ENCODE results near the gene SUPT20HL2.
"Not testable (repeated sequence)": the region's sequence is repeated elsewhere in the genome, so short reads cannot be mapped to it uniquely, and the experiment has no call there.

Gene SUPT20HL2

DNA sequence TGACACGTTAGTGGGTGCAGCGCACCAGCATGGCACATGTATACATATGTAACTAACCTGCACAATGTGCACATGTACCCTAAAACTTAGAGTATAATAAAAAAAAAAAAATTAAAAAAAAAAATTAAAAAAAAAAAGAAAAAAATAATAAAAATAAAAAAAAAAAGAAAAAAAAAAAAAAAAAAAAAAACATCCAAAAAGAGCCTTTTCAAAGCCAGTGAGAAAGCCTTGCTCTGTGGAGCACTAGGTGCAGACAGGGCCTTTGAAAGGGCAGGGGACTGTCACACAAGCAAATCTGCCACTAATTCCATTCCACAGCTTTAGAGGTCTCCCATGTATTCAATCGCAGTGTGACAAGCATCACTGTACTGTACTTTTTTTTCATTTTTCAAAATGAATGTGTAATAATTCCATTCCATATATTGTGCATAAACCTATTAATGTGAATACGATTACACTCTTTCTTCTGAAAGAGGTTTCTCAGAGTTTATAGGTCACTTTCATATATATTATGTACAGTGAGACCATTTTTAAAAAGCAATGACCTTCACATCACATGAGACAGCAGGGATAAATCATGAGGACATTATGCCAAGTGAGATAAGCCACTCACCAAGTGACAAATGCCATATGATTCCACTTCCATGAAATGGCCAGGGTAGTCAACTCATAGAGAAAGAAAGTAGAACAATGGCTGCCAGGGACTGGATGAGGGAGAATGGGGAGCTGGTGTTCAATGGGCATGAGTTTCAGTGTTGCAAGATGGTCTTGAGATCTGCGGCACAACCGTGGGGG, 4.1 kb downstream of the SUPT20HL2 start:
- not testable (repeated sequence) for DNase-seq (ENCODE audit: low read depth in 3 of 3, low spot score in 1 of 3)

DNA sequence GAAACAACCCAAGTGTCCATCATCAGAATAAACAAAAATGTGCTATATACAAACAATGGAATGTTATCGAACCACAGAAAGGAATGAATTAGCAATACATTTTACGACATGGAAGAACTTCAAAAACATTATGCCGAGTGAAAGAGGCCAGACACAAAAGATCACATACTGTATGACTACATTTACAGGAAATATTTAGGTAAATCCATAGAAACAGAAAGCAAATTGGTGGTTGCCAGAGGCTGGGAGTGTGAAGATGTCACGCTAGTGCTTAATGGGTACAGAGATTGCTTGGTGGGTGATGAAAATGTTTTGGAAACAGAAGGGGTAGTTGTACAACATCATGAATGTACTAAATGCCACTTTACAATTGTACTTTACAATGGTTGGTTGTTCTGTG, 5.1 kb downstream of the SUPT20HL2 start:
- DNase-seq (ENCODE audit: low read depth in 3 of 3, low spot score in 1 of 3), result not testable (repeated sequence)

DNA sequence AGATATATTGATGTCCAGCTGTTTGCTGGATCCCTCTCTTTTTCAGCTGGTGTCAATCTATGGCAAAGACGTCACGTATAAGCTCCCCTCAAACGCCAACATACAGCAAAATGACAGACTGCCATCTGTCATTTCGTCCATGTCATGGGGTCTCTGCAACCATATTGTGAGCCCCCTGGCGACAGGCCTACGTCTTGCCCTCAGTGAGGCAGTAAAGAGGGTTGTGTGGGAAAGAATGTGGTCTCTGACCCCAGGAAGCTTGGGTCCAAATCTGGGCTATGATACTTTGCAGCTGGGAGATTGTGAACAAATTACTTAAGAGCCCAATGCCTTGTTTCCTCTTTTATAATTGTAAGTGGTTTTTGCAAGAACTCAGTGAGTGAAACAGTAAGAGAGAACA, 7.4 kb downstream of the SUPT20HL2 start:
- no peak for DNase-seq (ENCODE audit: low read depth in 3 of 3, low spot score in 1 of 3)

DNA sequence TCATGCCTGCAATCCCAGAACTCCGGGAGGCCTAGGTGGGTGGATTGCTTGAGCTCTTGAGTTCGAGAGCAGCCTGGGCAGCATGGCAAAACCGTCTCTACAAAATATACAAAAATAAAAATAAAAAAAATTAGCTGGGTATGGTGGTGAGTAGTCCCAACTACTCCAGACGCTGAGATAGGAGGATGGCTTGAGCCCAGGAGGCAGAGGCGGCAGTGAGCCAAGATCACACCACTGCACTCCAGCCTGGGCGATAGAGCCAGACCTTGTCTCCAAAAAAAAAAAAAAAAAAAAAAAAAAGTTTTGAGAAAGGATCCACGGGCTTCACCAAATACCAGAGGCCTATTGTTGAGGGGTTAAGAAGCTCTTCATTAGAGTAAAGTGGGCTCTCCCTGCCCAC, 8.0 kb downstream of the SUPT20HL2 start:
- DNase-seq (ENCODE audit: low read depth in 3 of 3, low spot score in 1 of 3), result no peak

DNA sequence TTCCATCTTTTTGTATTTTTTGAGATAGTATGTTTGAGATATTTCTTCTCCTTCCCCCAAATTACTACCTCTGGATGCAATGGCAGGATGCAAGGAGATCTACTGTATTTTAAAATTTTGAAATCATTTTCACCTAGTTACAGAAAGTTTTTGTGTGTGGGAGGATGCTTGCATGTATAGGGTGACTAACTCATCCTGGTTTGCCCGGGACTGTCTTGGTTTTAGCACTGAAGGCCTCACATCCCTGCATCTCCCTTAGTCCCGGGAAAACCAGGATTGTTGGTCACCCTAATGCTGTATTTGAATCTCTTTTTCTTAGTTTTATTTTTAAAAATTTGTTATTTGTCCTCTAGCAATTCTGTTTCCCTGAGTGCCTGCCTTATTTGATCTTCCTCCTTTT, 12.1 kb downstream of the SUPT20HL2 start:
- DNase-seq (ENCODE audit: low read depth in 3 of 3, low spot score in 1 of 3), result no peak

DNA sequence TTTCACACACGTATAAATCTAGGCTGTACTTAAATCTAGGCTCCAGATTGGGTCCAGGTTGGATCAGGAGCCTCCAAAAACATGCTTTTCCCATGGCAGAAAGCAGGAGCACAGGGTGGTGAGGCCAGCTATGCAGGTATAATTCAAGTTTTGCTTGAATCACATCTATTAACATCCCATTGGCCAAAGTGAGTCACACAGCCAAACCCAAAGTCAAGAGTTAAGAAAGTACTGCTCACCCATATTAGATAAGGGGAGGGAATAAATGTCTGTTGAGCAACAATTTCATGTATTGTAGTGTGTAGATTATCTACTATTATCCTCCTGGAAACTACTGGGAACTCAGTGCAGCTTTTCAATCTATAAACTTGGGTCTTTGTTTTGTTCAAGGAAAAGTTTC, 12.8 kb downstream of the SUPT20HL2 start:
- no peak for DNase-seq (ENCODE audit: low read depth in 3 of 3, low spot score in 1 of 3)

DNA sequence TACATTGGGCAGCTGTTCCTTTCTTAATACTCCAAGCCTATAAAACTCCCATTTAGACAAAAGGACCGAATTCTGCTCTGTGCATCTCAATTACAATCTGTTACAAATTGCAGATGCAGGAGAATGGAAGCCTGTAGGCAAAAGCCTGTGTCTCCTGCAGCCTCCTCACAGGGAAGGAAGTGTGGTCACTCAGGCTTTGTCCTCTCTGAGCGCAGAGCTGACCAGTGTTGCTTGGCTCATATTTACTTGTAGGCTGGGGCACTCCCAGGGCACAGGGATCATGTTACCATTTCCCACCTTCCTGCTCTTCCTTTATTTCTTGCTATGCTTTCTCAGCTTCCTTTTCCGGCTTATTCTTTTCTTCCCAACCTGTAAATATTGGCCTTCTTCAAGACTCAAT, 15.7 kb downstream of the SUPT20HL2 start:
- no peak for DNase-seq (ENCODE audit: low read depth in 3 of 3, low spot score in 1 of 3)

DNA sequence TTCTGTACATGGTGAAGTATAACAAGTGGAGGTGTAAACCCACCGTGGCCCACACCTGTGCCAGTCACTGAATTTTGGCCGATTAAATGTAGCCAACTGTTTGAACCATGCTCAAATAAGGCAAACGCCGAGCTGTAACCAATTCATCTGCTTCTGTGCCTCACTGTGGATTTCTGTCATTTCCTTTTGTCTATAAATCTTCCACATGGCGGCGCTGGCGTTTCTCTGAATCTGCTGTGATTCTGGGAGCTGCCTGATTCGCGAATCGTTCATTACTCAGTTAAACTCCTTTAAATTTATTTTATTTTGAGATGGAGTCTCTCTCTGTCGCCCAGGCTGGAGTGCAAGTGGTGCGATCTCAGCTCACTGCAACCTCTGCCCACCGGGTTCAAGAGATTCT, 19.2 kb downstream of the SUPT20HL2 start:
- DNase-seq (ENCODE audit: low read depth in 3 of 3, low spot score in 1 of 3), result peak in 1 of 3 donors; percentile 0

DNA sequence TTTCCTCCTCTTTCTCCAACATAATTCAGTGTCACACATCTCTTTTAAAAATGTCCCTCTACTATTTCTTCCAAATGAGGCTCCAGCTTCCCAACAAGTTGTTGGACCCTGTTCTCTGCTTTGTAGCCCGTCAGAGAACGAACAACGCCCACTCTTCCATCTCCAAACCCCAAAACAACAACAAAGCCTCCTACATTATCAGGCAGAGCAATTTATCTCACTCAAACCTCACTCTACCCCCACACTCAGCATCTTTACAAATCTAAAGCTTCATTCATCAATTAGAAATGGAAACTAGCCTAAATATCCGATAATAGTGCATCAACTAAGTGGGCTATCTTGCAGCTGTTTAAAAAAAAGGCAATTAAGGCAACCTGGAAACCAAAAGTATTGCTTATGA, 20.5 kb downstream of the SUPT20HL2 start:
- no peak for DNase-seq (ENCODE audit: low read depth in 3 of 3, low spot score in 1 of 3)

DNA sequence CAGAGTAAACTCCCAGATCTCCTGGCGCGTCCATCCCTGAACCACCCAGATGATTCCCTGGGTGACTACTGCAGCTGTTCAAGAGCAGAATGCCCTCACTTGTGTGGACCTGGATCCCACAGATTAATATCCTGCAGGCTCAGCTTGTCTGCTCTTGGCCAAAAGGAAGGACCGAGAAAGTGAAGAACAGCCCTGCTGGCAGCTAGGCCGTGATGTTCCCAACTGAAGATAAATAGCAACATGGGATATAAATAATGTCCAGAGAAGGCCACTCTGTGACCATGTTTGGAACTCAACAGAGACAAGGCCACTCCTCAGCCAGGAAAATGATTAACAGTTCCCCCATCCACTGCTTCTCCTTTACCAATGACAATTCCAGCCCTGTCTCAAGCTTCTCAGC, 21.5 kb downstream of the SUPT20HL2 start:
- no peak for DNase-seq (ENCODE audit: low read depth in 3 of 3, low spot score in 1 of 3)

DNA sequence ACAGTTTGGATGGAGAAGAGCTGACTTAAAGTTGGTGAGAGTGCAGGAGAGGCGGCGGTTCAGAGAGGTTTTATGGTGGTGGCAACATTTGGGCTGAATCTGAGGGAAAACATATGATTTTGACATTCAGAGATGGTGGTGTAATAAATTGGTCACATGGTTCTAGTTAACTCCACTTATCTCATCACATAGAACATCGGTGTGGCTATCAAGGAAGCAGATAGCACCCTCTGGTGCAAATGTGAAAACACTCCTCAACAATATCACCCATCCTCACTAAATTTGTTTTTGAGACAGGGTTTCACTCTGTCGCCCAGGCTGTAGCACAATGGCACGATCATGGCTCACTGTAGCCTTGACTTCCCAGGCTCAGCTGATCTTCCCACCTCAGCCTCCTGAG, 28.8 kb downstream of the SUPT20HL2 start:
- no peak for DNase-seq (ENCODE audit: low read depth in 3 of 3, low spot score in 1 of 3)

DNA sequence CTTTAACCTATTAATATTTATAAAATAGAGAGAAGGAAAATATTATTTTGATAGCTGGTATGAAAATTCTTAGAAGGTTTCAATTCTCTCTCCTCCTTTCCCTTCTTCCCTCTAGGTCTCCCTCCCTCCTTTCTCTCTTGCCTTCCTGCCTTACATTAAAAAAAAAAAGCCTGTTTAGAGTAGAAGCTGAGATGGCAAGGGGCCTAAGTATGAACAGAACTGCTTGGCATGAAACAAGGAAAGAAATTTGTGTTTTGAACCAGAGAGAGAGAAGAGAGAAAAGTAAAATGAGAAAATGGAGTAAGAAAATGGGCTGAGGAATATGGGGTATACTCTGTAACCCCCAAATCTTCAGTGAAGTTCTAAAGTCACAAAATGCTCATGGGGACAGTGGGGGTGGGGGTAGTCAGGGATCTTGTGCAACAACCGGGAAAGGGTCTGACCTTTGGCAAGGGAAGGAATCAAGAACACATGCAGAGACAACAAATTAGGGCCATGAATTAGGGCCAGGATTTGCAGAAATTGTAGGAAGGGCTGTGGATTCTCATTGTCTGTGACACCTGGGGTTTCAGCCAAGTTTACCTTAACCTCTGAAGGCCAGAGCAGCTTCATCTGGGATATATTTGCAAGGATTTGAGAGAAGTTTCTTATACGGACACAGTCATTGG, 30.6 kb downstream of the SUPT20HL2 start:
- no peak for DNase-seq (ENCODE audit: low read depth in 3 of 3, low spot score in 1 of 3)

DNA sequence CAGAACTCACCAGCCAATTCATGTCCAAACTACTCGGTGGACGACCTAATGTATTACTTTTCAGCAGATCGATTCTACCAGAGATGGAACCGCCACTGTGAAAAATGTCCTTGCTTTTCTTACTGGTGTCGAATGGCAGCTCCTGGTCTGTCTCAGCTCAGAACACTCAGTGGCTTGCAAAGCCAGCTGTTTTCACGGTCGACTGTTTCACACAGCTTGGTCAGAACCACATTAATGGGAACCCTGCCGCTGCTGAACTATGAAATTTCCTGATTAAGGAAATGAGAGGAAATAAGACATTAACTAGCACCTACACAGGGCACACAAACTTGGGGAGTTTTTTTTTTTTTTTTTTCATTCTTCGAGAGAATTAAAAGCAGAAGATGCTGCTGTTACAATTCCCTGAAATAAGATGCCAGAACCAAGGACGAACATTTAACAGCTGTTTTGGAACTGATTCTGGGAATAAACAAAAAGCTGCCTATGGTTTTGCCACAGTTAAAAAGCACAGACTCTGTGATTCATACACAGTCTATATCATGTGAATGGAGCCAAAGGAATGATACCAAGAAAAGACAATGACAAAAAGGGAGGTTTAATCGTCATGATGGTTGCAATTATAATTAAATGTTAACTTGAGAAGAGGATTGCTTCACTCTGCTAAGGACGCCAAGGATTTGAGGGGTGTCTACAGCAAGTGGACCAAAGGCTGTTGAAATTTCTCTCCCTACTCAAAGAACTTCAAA, 31.3 kb downstream of the SUPT20HL2 start:
- no peak for DNase-seq (ENCODE audit: low read depth in 3 of 3, low spot score in 1 of 3)

DNA sequence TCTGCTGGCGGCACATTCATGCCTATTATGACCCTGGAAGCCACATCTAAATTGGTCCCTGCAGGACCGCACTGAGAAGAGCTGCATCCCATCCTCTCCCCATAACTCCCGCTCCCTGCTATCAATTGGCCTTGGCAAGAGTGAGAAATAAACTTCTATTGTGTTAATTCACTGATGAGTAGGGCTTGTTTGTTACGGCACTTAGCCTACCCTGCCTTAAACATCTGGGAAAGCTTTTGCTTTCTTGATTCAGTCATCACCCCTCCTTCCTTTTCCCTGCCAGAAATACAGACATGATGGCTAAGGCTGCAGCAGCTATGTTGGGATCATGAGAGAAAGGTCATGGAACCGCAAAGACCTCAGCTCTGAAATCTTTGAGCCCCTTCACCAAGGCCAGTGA, 36.5 kb downstream of the SUPT20HL2 start:
- no peak for DNase-seq (ENCODE audit: low read depth in 3 of 3, low spot score in 1 of 3)

DNA sequence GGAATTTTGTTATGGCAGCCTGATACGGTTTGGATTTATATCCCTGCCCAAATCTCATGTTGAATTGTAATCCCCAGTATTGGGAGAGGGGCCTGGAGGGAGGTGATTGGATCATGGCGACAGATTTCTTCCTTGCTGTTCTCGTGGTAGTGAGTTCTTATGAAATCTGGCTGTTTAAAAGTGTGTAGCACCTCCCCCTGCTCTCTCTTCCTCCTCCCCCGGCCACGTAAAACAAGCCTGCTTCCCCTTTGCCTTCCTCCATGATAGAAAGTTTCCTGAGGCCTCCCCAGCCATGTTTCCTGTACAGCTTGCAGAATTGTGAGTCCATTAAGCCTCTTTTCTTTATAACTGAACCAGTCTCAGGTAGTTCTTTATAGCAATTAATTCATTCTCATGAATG, 37.9 kb downstream of the SUPT20HL2 start:
- DNase-seq (ENCODE audit: low read depth in 3 of 3, low spot score in 1 of 3), result no peak

DNA sequence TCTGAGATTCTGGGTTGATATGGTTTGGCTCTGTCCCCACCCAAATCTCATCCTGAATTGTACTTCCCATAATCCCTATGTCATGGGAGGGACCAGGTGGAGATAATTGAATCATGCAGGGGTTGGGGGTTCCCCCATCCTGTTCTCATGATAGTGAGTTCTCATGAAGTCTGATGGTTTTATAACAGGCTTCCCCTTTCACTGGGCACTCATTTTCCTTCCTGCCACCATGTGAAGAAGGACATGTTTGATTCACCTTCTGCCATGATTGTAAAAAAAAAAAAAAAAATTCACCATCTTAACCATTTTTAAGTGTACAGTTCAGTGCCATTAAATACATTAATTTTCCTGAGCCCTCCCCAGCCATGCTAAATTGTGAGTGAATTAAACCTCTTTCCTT, 42.6 kb downstream of the SUPT20HL2 start:
- DNase-seq (ENCODE audit: low read depth in 3 of 3, low spot score in 1 of 3), result no peak

DNA sequence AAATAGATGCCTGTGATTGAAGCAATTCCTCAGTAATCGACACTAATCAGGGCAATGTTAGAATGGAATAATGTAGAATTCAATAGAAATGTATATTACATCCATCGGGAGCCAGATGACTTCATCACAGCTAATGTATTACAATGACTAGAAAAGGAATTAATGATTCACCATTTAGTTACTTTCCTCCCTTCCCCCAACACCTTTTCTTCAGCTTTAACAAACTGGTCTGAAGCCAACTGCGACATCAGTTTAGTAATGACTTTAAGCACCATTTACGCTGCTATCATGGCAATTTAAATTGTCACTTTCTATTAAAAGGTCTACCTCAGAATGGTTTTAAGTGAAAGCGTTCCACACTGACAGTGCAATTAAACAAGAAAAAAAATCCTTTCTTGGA, 45.1 kb downstream of the SUPT20HL2 start:
- DNase-seq (ENCODE audit: low read depth in 3 of 3, low spot score in 1 of 3), result no peak

DNA sequence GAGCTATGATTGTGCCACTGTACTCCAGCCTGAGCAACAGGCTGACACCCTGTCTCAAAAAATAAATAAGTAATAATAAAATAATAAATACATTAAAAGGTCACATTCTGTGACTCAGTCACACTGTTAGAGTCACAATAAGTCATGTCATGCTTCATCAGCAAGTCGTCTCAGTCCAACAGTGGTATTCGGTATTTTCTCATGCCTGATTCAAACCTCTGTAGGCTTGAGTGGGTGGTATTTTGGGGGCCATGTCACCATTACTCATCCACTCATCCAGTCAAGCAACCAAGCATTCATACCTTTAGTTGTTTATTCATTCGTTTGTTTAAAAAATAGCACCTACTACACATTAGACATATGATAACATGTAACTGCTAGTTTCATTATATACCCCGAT, 46.9 kb downstream of the SUPT20HL2 start:
- no peak for DNase-seq (ENCODE audit: low read depth in 3 of 3, low spot score in 1 of 3)

DNA sequence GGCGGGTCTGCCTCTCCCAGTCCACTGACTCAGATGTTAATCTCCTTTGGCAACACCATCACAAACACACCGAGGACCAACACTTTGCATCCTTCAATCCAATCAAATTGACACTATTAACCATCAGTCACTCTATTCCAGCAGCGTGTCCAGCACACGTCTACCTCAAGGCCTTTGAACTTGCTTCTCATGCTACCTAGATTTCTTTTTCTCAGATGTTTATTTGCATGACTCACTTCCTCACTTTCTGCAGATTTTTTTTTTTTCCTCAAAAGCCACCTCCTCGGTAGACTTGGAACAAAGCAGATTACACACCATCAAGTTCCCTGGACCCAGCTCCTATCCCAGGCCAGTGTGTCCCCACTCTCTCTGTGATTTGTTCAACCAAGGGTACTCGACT, 49.5 kb downstream of the SUPT20HL2 start:
- no peak for DNase-seq (ENCODE audit: low read depth in 3 of 3, low spot score in 1 of 3)

DNA sequence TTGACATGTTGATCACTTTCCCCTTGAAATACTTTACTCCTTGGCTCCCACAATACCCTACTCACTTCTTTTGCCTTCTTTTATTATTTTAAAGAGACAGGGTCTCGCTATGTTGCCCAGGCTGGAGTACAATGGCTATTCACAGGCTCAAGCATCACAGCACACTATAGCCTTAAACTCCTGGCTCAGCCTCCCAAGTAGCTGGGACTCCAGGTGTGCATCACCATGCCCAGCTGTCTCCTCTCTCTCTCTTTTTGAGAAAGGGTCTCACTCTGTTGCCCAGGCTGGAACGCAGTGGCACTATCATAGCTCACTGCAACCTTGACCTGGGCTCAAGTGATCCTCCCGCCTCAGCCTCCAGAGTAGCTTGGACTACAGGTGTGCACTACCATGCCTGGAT, 51.6 kb downstream of the SUPT20HL2 start:
- no peak for DNase-seq (ENCODE audit: low read depth in 3 of 3, low spot score in 1 of 3)
